Motor neuron (in vitro differentiated cells): ENCODE measurements around the gene MACC1. TPM values are rescaled to one million over a fixed set of nuclear protein-coding genes. Genes with fewer than 3 reads are reported as not detected.
A peak's percentile ranks its signal among the peaks of the same experiment; 100 is the strongest.
"Not testable (repeated sequence)": the region's sequence is repeated elsewhere in the genome, so short reads cannot be mapped to it uniquely, and the experiment has no call there.

Experiments used
- ATAC-seq, 8 experiments: fragments of 200-7000 bp; cut with Tn5 transposase; replicated peaks in 6 of 8; 2 replicates each; pipeline ENCODE4 v1.8.0; 2021; ENCODE audit warnings: mild to moderate bottlenecking in 8 of 8, moderate library complexity in 8 of 8
- H3K27ac ChIP-seq, 2 donors: fragments of 250-450 bp; sonication (Bioruptor Pico); 2 replicates each; pipeline ENCODE4 v1.9.0; 2021; ENCODE audit warnings: antibody characterized with exemption in 2 of 2, mild to moderate bottlenecking in 2 of 2, moderate library complexity in 1 of 2
- H3K4me1 ChIP-seq, 2 donors: fragments of 250-450 bp; sonication (Bioruptor Pico); replicated peaks in 1 of 2; 2 replicates each; pipeline ENCODE4 v1.6.1; 2021; ENCODE audit warnings: antibody characterized with exemption in 2 of 2, mild to moderate bottlenecking in 2 of 2, moderate library complexity in 1 of 2
- H3K4me3 ChIP-seq, 5 donors: fragments of 250-450 bp; sonication (Bioruptor Pico); 2 replicates each; pipeline ENCODE4 v1.9.0; 2021; ENCODE audit warnings: antibody characterized with exemption in 5 of 5, mild to moderate bottlenecking in 5 of 5, moderate library complexity in 4 of 5
- WGBS, 10 experiments: fragments of 450-650 bp; shearing (Covaris generic); methylation state at CpG; one replicate each; pipeline ENCODE4 v1.0.0; 2022; 5-methylcytosine and 5-hydroxymethylcytosine counted together
- in situ Hi-C, 9 experiments: fragments of 400-800 bp; cut with MboI; loops; one replicate each; pipeline ENCODE4 v1.15.0; 2021; ENCODE audit warnings: low sequenced_read_pairs in 9 of 9, low pct_unique_long_range_greater_than_20kb in 2 of 9; ENCODE audit not compliant: unreplicated experiment in 9 of 9
- total RNA-seq, 8 experiments: library from RNA; unstranded; fragments of 300-600 nt; gene quantifications; 2 replicates each; pipeline versions ENCODE4 v1.2.3 to v1.2.4, GENCODE V29; 2022

Gene MACC1
- total RNA-seq, 8 experiments from 2014 or later: 0.04 to 0.28 (median 0.09) TPM

DNA sequence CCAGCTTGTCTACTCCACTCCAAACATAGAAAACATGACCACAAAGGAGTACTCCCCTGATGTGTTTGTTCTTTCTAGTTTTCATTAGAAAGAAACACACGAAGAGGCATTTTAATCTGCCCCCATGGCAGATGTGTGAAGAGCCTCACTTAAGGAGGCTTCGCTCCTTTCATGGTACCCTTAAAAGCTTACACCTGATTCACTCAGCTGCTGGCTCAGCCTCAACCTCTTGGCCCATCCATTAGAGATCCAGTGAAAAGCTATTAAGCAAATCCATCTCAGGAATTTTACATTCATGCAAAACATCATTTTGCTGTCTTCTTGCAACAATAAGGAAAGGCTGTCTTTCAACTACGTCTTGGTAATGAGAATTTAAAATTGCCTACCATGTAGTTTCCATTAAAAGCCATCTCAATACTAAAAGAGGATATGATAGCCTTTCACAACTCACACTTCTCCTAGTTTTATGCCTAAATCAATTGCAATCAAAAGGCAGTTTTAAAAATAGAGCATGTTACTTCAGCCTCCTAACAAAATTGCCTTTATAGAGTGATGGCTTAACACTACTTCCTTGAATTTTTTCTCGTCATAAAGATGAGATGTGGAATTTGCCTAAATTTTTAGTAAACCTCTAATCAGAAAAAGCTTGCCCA is 22.7 kb downstream of the MACC1 start:
- in situ Hi-C loops: no loop called here
- peak in 2 of 8 experiments; percentile 67 to 78 for ATAC-seq
- H3K27ac ChIP-seq: no peak overlapping the region
- no peak overlapping the region for H3K4me3 ChIP-seq
- peaks cover 0 to 3% of the 10 kb centered on the region in 2 donors for H3K4me1 ChIP-seq
- 40 to 94% (median 71%) methylated on average over 1 to 4 of the region's 4 CpGs; no CpG with 5 or more reads in 1 of the 10 experiments for WGBS, 10 experiments

- no peak overlapping the region for H3K4me3 ChIP-seq
- no peaks in the 10 kb centered on the region for H3K4me1 ChIP-seq
- no peak overlapping the region for H3K27ac ChIP-seq
- in situ Hi-C loops: no loop called here
- ATAC-seq: no peak
- WGBS, 10 experiments: 70 to 96% (median 87%) methylated on average over 1 to 6 of the region's 6 CpGs; no CpG with 5 or more reads in 2 of the 10 experiments
Observed at GRCh38 chr7:20193873-20194272, 23.3 kb downstream of the MACC1 start.

DNA sequence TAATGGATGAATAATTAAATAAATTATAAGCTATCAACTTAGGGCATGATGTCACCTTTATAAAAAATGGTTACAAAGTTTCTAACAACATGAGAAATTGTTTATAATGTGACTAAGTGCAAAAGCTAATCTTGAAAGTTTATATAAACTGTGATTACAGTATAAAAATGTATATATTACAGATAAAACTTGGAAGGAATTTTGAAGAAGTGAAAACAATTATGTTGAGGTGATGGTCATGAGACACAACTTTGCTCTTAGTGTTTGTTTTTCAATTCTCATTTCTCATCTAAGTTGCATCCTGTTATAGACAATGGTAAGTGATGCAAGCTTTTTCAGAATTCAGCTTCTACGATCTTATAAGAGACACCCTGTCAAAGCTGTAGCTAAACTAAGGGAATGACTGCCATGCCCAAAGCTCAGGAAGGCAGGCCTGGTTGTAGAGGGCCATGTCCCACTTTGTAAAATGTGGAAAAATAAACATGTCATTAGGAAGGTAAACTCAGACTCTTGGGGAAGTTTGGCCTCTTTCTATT is 23.9 kb downstream of the MACC1 start:
- Histone ChIP-seq H3K27ac (no peak overlapping the region), H3K4me3 (no peak overlapping the region), H3K4me1 (no peaks in the 10 kb centered on the region)
- 50 to 100% (median 83%) methylated on average over 1 of the region's 1 CpG; no CpG with 5 or more reads in 3 of the 10 experiments for WGBS, 10 experiments
- in situ Hi-C loops: no loop called here
- ATAC-seq: peak in 1 of 8 experiments; percentile 17

- ATAC-seq: no peak
- in situ Hi-C loops: no loop called here
- no peak overlapping the region for H3K4me3 ChIP-seq
- no peak overlapping the region for H3K27ac ChIP-seq
- no peaks in the 10 kb centered on the region for H3K4me1 ChIP-seq
- WGBS, 10 experiments: 66 to 100% (median 93%) methylated on average over 4 to 8 of the region's 11 CpGs; no CpG with 5 or more reads in 1 of the 10 experiments
Observed at GRCh38 chr7:20191391-20191869, 25.8 kb downstream of the MACC1 start.

DNA sequence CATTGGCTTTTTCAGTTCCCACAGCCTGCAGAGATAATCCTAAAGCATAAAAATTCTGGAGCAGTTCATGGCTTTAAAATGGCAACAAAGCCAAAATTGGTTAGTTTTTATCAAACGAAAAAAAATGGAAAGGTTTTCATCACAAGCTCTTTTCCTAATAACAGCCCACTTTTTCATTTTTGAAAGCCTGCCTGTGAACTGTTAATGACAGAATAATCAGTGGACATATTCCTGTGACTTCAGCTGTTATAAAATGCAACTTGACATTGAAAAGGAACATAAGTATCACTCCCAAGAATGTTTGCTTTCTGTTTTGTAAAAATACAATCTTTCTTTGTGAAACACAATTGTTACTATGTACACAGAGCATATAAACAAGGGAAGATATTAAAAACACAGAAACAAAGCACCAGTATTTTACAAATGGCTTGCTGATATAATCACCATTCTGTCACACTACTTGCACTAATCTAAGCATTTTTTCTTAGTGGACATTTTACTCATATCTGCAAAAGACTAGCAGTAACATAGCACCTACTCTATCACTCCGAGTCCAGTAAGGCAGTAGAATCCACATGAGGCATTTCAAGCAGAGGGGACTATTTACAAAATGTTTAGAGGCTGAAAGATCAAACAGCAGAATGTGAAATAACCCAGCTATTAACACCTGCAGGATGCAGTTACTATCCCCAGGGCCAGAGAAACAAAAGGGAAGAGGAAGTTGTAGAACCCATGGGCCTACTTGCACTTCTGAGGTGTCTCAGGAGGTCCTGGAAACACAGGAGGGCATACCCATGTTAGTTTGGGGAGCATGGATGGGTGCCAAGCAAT is 26.4 kb downstream of the MACC1 start:
- ATAC-seq: peak in 1 of 8 experiments; percentile 53
- in situ Hi-C loops: no loop called here

GRCh38 chr7:20189852-20190251 is 27.3 kb downstream of the MACC1 start:
- Histone ChIP-seq H3K27ac (no peak overlapping the region), H3K4me1 (no peaks in the 10 kb centered on the region), H3K4me3 (no peak overlapping the region)
- in situ Hi-C loops: no loop called here
- ATAC-seq: no peak

More for the DNA sequence above, 26.4 kb downstream of the MACC1 start:
- H3K27ac ChIP-seq: no peak overlapping the region
- WGBS, 10 experiments: 0 to 100% (median 64%) methylated on average over 1 to 2 of the region's 2 CpGs
- H3K4me1 ChIP-seq: no peaks in the 10 kb centered on the region
- no peak overlapping the region for H3K4me3 ChIP-seq

- no peak overlapping the region for H3K4me3 ChIP-seq
- no peak for ATAC-seq
- in situ Hi-C loops: no loop called here
- no peaks in the 10 kb centered on the region for H3K4me1 ChIP-seq
- no peak overlapping the region for H3K27ac ChIP-seq
- WGBS, 10 experiments: 78 to 100% (median 100%) methylated on average over 1 of the region's 1 CpG; no CpG with 5 or more reads in 1 of the 10 experiments
Observed at GRCh38 chr7:20188567-20188966, 28.6 kb downstream of the MACC1 start.

DNA sequence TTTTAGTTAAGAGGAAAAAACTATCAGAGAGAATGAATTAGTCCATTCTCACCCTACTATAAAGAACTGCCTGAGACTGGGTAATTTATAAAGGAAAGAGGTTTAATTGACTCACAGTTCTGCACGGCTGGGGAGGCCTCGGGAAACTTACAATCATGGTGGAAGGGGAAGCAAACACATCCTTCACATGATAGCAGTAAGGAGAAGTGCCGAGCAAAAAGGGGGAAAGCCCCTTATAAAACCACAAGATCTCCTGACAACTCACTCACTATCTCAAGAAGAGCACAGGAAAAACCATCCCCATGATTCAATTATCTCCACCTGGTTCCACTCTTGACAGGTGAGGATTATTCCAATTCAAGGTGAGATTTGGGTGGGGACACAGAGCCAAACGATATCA is 29.3 kb downstream of the MACC1 start:
- WGBS, 10 experiments: 13 to 84% (median 75%) methylated on average over 1 to 3 of the region's 4 CpGs; no CpG with 5 or more reads in 3 of the 10 experiments
- H3K4me3 ChIP-seq, H3K4me1 ChIP-seq, H3K27ac ChIP-seq, in situ Hi-C loops, ATAC-seq: not testable (repeated sequence)

GRCh38 chr7:20185988-20186387 is 31.2 kb downstream of the MACC1 start:
- Histone ChIP-seq H3K27ac (no peak overlapping the region), H3K4me1 (no peaks in the 10 kb centered on the region), H3K4me3 (no peak overlapping the region)
- 84 to 100% (median 98%) methylated on average over 1 to 5 of the region's 5 CpGs; no CpG with 5 or more reads in 2 of the 10 experiments for WGBS, 10 experiments
- no peak for ATAC-seq
- in situ Hi-C loops: no loop called here

GRCh38 chr7:20183086-20183485 is 34.1 kb downstream of the MACC1 start:
- in situ Hi-C loops: no loop called here
- ATAC-seq: no peak
- Histone ChIP-seq H3K4me3 (no peak overlapping the region), H3K27ac (no peak overlapping the region), H3K4me1 (no peaks in the 10 kb centered on the region)
- WGBS, 10 experiments: 46 to 100% (median 85%) methylated on average over 1 to 4 of the region's 4 CpGs; no CpG with 5 or more reads in 2 of the 10 experiments

DNA sequence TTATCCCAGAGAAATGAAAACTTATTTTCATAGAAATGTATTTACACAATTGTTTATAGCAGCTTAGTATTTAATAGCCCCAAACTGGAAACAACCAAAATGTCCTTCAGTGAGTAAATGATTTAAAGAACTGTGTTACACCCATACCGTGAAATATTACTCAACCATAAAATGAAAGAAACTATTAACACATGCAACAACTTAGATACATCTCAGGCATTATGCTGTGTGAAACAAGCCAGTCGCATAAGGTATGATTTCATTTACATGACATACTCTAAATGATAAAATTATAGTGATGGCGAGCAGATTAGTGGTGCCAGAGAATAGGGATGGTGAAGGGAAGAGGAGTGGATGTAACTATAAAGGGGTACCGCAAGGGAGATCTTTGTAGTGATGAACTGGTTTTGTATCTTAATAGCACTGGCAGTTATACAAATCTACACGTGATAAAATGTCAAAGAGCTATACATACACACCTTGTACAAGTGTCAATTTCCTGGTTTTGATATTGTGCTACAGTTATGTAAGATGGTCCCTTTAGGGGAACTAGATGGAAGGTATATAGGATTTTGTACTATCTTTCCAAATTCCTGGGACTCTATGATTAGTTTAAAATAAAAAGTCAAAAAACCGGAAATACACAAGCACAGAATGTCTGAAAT is 40.5 kb downstream of the MACC1 start:
- ATAC-seq: no peak
- H3K4me3 ChIP-seq: no peak overlapping the region
- H3K27ac ChIP-seq: no peak overlapping the region
- no peaks in the 10 kb centered on the region for H3K4me1 ChIP-seq
- WGBS, 10 experiments: 45 to 97% (median 77%) methylated on average over 3 to 6 of the region's 6 CpGs
- in situ Hi-C loops: loop anchor here in 2 of 9 experiments (10.0 kb wide), 3 partner anchors 192 to 432 kb away; no protein-coding TSS in a partner anchor

GRCh38 chr7:20173828-20174227 is 43.4 kb downstream of the MACC1 start:
- no peak overlapping the region for H3K4me3 ChIP-seq
- in situ Hi-C loops: loop anchor here (10.0 to 25.0 kb wide), 7 partner anchors 187 to 437 kb away; partner anchors contain the start of gene TMEM196 (in 3 of the 9)
- no peak overlapping the region for H3K27ac ChIP-seq
- ATAC-seq: no peak
- no peaks in the 10 kb centered on the region for H3K4me1 ChIP-seq
- 68 to 100% (median 92%) methylated on average over 1 to 2 of the region's 2 CpGs; no CpG with 5 or more reads in 4 of the 10 experiments for WGBS, 10 experiments
